ENCODE measurements around the gene STARD9. TPM values are rescaled to one million over a fixed set of nuclear protein-coding genes. Genes with fewer than 3 reads are reported as not detected.

STARD9 gene
- total and polyA plus RNA-seq, 4 experiments from 2014 or later = 0.49 to 6.1 (median 4.5) TPM; not detected in 1

GRCh38 chr15:42734076-42734672, 158.8 kb downstream of the STARD9 start:
- Histone ChIP-seq H3K27ac (ENCODE audit: low read depth, low read length) (no peak overlapping the region), H3K9me3 (ENCODE audit: control insufficient read depth in 1 of 2, low read length in 2 of 2) (no peaks in the 10 kb centered on the region), H3K36me3 (ENCODE audit: insufficient read depth, low read length) (peaks cover 45% of the 10 kb centered on the region), H3K27me3 (ENCODE audit: insufficient read depth, low read length) (no peaks in the 10 kb centered on the region), H3K4me3 (ENCODE audit: low read length in 2 of 2) (no peak overlapping the region), H3K4me1 (ENCODE audit: insufficient read depth, low read length) (peaks cover 21% of the 10 kb centered on the region)
- peaks cover 30 to 44% of the 10 kb centered on the region in 2 donors for H3K36me3 Mint-ChIP-seq
- peak overlapping the region in 4 of 7 donors; percentile 21 to 79 (median 58) for H3K27ac Mint-ChIP-seq
- DNase-seq = no peak
- no peaks in the 10 kb centered on the region for H3K27me3 Mint-ChIP-seq
- peaks cover 6 to 29% (median 11%) of the 10 kb centered on the region in 4 donors for H3K4me1 Mint-ChIP-seq
- intact Hi-C loops (cut with micrococcal nuclease) = loop anchor here (10.0 kb wide), 1 partner anchor 451 kb away; the partner anchor contains the start of gene CCNDBP1
- ChIA-PET POLR2A (ENCODE audit: partially characterized antibody) (interaction anchor here (5.0 kb wide), 1 partner anchor 188 kb away, joined by 21 read pairs; the partner anchor contains the start of gene TTBK2), CTCF (ENCODE audit: partially characterized antibody) (interaction anchor here (1.7 kb wide), 1 partner anchor 192 kb away, joined by 5 read pairs; no protein-coding TSS in a partner anchor)
- H3K4me3 Mint-ChIP-seq = peak overlapping the region in 6 of 8 donors; percentile 43 to 70 (median 59)
- H3K9me3 Mint-ChIP-seq = no peaks in the 10 kb centered on the region

GRCh38 chr15:42735382-42736165, 160.2 kb downstream of the STARD9 start:
- peaks cover 33% of the 10 kb centered on the region for H3K36me3 ChIP-seq (ENCODE audit: insufficient read depth, low read length)
- DNase-seq = no peak
- peaks cover 21% of the 10 kb centered on the region for H3K4me1 ChIP-seq (ENCODE audit: insufficient read depth, low read length)
- Mint-ChIP-seq H3K4me1 (peaks cover 6 to 29% (median 10%) of the 10 kb centered on the region in 4 donors), H3K27ac (peak overlapping the region in 6 of 7 donors; percentile 52 to 86 (median 83)), H3K9me3 (no peaks in the 10 kb centered on the region), H3K36me3 (peaks cover 24 to 32% of the 10 kb centered on the region in 2 donors), H3K27me3 (no peaks in the 10 kb centered on the region), H3K4me3 (peak overlapping the region; percentile 74 to 85 (median 82))
- H3K9me3 ChIP-seq (ENCODE audit: control insufficient read depth in 1 of 2, low read length in 2 of 2) = no peaks in the 10 kb centered on the region
- H3K27me3 ChIP-seq (ENCODE audit: insufficient read depth, low read length) = no peaks in the 10 kb centered on the region
- CTCF ChIA-PET (ENCODE audit: partially characterized antibody) = interaction anchor here (0.7 to 1.7 kb wide), 2 partner anchors 191 kb away, joined by 3 to 5 read pairs; no protein-coding TSS in a partner anchor
- H3K27ac ChIP-seq (ENCODE audit: low read depth, low read length) = peak overlapping the region; percentile 82
- H3K4me3 ChIP-seq (ENCODE audit: low read length in 2 of 2) = peak overlapping the region; percentile 58 to 80
- POLR2A ChIA-PET (ENCODE audit: partially characterized antibody) = interaction anchor here (5.0 kb wide), 1 partner anchor 187 kb away, joined by 21 read pairs; the partner anchor contains the start of gene TTBK2
- intact Hi-C loops (cut with micrococcal nuclease) = loop anchor here (5.0 to 10.0 kb wide), 2 partner anchors 158 to 449 kb away; partner anchors contain the start of genes CCNDBP1 and STARD9

- H3K27ac ChIP-seq (ENCODE audit: low read depth, low read length) = peak overlapping the region; percentile 82
- H3K36me3 Mint-ChIP-seq = peaks cover 19 to 27% of the 10 kb centered on the region in 2 donors
- ChIA-PET CTCF (ENCODE audit: partially characterized antibody) (interaction anchor here (0.7 kb wide), 1 partner anchor 190 kb away, joined by 3 read pairs; no protein-coding TSS in a partner anchor), POLR2A (ENCODE audit: partially characterized antibody) (interaction anchor here (5.0 kb wide), 1 partner anchor 186 kb away, joined by 21 read pairs; the partner anchor contains the start of gene TTBK2)
- H3K4me1 ChIP-seq (ENCODE audit: insufficient read depth, low read length) = peaks cover 21% of the 10 kb centered on the region
- H3K4me3 ChIP-seq (ENCODE audit: low read length in 2 of 2) = peak overlapping the region; percentile 60 to 80
- peak overlapping the region; percentile 74 to 87 (median 82) for H3K4me3 Mint-ChIP-seq
- peaks cover 30% of the 10 kb centered on the region for H3K36me3 ChIP-seq (ENCODE audit: insufficient read depth, low read length)
- intact Hi-C loops (cut with micrococcal nuclease) = loop anchor here (5.0 to 10.0 kb wide), 2 partner anchors 159 to 449 kb away; partner anchors contain the start of genes CCNDBP1 and STARD9
- no peaks in the 10 kb centered on the region for H3K9me3 Mint-ChIP-seq
- H3K9me3 ChIP-seq (ENCODE audit: control insufficient read depth in 1 of 2, low read length in 2 of 2) = no peaks in the 10 kb centered on the region
- no peaks in the 10 kb centered on the region for H3K27me3 ChIP-seq (ENCODE audit: insufficient read depth, low read length)
- DNase-seq = peak in 3 of 5 donors; percentile 6 to 42 (median 22)
- peaks cover 6 to 29% (median 10%) of the 10 kb centered on the region in 4 donors for H3K4me1 Mint-ChIP-seq
- H3K27me3 Mint-ChIP-seq = no peaks in the 10 kb centered on the region
- peak overlapping the region in 5 of 7 donors; percentile 52 to 86 (median 84) for H3K27ac Mint-ChIP-seq
These were observed 160.9 kb downstream of the STARD9 start for GRCh38 chr15:42736178-42736792.

- no peaks in the 10 kb centered on the region for H3K27me3 ChIP-seq (ENCODE audit: insufficient read depth, low read length)
- H3K4me3 Mint-ChIP-seq = peak within 1 kb of the TSS; percentile 82 to 87 (median 84)
- DNase-seq = peak; percentile 87 to 91 (median 89)
These were observed 161.6 kb downstream of the STARD9 start, which contains the start of gene CDAN1 for GRCh38 chr15:42736793-42737528. CDAN1 (minus strand) TSS chr15:42737128; CDS start chr15:42737102, 26 bp downstream.

GRCh38 chr15:42737529-42738328, 162.3 kb downstream of the STARD9 start:
- H3K36me3 Mint-ChIP-seq = peaks cover 7 to 13% of the 10 kb centered on the region in 2 donors
- CTCF ChIA-PET (ENCODE audit: partially characterized antibody) = interaction anchor here (1.0 to 1.3 kb wide), 2 partner anchors 44 to 186 kb away, joined by 3 read pairs; no protein-coding TSS in a partner anchor
- no peaks in the 10 kb centered on the region for H3K27me3 Mint-ChIP-seq
- Histone ChIP-seq H3K4me3 (ENCODE audit: low read length in 2 of 2) (peak overlapping the region; percentile 3 to 80), H3K27me3 (ENCODE audit: insufficient read depth, low read length) (no peaks in the 10 kb centered on the region), H3K36me3 (ENCODE audit: insufficient read depth, low read length) (peaks cover 16% of the 10 kb centered on the region), H3K27ac (ENCODE audit: low read depth, low read length) (peak overlapping the region; percentile 82), H3K9me3 (ENCODE audit: control insufficient read depth in 1 of 2, low read length in 2 of 2) (no peaks in the 10 kb centered on the region), H3K4me1 (ENCODE audit: insufficient read depth, low read length) (peaks cover 21% of the 10 kb centered on the region)
- H3K9me3 Mint-ChIP-seq = no peaks in the 10 kb centered on the region
- H3K4me3 Mint-ChIP-seq = peak overlapping the region; percentile 78 to 87 (median 84)
- DNase-seq = peak in 1 of 5 donors; percentile 9
- H3K4me1 Mint-ChIP-seq = peaks cover 6 to 29% (median 9%) of the 10 kb centered on the region in 4 donors
- peak overlapping the region; percentile 79 to 92 (median 87) for H3K27ac Mint-ChIP-seq
- POLR2A ChIA-PET (ENCODE audit: partially characterized antibody) = interaction anchor here (0.6 to 5.0 kb wide), 3 partner anchors 14 to 185 kb away, joined by 3 to 21 read pairs (median 5); partner anchors contain the start of gene TTBK2
- intact Hi-C loops (cut with micrococcal nuclease) = loop anchor here (1.0 to 10.0 kb wide), 3 partner anchors 160 to 447 kb away; partner anchors contain the start of genes CCNDBP1 and STARD9

More at GRCh38 chr15:42736793-42737528, 161.6 kb downstream of the STARD9 start, which contains the start of gene CDAN1:
- peaks cover 23% of the 10 kb centered on the region for H3K36me3 ChIP-seq (ENCODE audit: insufficient read depth, low read length)
- Mint-ChIP-seq H3K9me3 (no peaks in the 10 kb centered on the region), H3K27ac (peak within 1 kb of the TSS; percentile 79 to 92 (median 87)), H3K36me3 (peaks cover 14 to 20% of the 10 kb centered on the region in 2 donors), H3K27me3 (no peaks in the 10 kb centered on the region), H3K4me1 (peaks cover 6 to 29% (median 10%) of the 10 kb centered on the region in 4 donors)
- H3K4me1 ChIP-seq (ENCODE audit: insufficient read depth, low read length) = peaks cover 21% of the 10 kb centered on the region
- peak within 1 kb of the TSS; percentile 82 for H3K27ac ChIP-seq (ENCODE audit: low read depth, low read length)
- POLR2A ChIA-PET (ENCODE audit: partially characterized antibody) = interaction anchor here (0.6 to 5.0 kb wide), 3 partner anchors 15 to 185 kb away, joined by 3 to 21 read pairs (median 5); partner anchors contain the start of gene TTBK2
- intact Hi-C loops (cut with micrococcal nuclease) = loop anchor here (1.0 to 10.0 kb wide), 3 partner anchors 160 to 448 kb away; partner anchors contain the start of genes CCNDBP1 and STARD9
- no peaks in the 10 kb centered on the region for H3K9me3 ChIP-seq (ENCODE audit: control insufficient read depth in 1 of 2, low read length in 2 of 2)
- CTCF ChIA-PET (ENCODE audit: partially characterized antibody) = interaction anchor here (1.0 kb wide), 1 partner anchor 186 kb away, joined by 3 read pairs; no protein-coding TSS in a partner anchor
- peak within 1 kb of the TSS; percentile 60 to 80 for H3K4me3 ChIP-seq (ENCODE audit: low read length in 2 of 2)

Data from CD4-positive, alpha-beta memory T cell (primary cell).